ENCODE measurements around the gene RASGRP4.

DNA sequence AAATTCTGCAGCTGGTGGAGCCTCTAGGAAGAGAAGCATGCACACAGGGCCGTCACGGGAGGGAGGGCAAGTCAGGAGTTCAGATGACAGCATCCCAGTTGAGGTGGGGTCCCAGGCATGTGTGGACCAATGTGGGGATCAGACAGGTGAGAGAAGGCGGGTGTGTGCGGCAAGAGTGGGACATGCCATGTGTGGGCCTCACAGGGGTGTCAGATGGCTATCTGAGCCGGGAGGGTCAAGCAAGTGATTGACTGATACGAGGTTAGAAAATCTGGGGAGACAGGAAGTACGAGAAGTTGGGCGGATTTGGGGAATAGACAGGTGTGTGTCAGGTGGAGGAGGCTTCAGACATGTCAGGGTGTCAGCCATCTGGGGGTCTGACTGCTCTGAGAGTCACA, 8.9 kb downstream of the RASGRP4 start:
- TF ChIP-seq CTCF (IDR thresholded peaks at IDR 0.05) (no peak), POLR2A (IDR thresholded peaks at IDR 0.05) (no peak)

All from tibial nerve (tissue), 3 donors.